ENCODE results near the gene MRTFA.

The MRTFA gene

GRCh38 chr22:40403141-40403540 lies 233.4 kb downstream of the MRTFA start:
- H3K9me2 ChIP-seq (replicated peaks; ENCODE audit: insufficient read depth, low read length), result no peaks in the 10 kb centered on the region
- 0 out of 2 replicates have a peak, but pooled peaks cover 5% of the 10 kb centered on the region for H3K36me3 ChIP-seq (ENCODE audit: low read length)
- no peaks in the 10 kb centered on the region for H4K20me1 ChIP-seq (ENCODE audit: low read depth, low read length)
- no peak overlapping the region for H3K4me2 ChIP-seq (ENCODE audit: low read depth, low read length, poor library complexity, severe bottlenecking)
- TF ChIP-seq CTCF (IDR thresholded peaks at IDR 0.05; ENCODE audit: insufficient read depth, low read length, poor library complexity, severe bottlenecking) (no peak), EZH2phosphoT487 (conservative IDR thresholded peaks at IDR 0.05; ENCODE audit: low read length) (no peak)
- no peak overlapping the region for H3K4me3 ChIP-seq (ENCODE audit: insufficient read depth, low read length, poor library complexity, severe bottlenecking)
- peak overlapping the region; percentile 90 for H3K27ac ChIP-seq (ENCODE audit: low read depth, low read length)
- peaks cover 49% of the 10 kb centered on the region for H3F3A ChIP-seq (ENCODE audit: insufficient read depth)
- H3K9me3 ChIP-seq (ENCODE audit: insufficient read depth, low read length), result no peaks in the 10 kb centered on the region
- H2AFZ ChIP-seq (ENCODE audit: low read depth, low read length, severe bottlenecking), result no peak overlapping the region
- H3K79me2 ChIP-seq (ENCODE audit: insufficient read depth, low read length), result no peaks in the 10 kb centered on the region; the same call in 1 of the 2 replicates
- H3K9ac ChIP-seq (ENCODE audit: low read length), result no peak overlapping the region
- H3K27me3 ChIP-seq (ENCODE audit: low read length), result no peaks in the 10 kb centered on the region

DNA sequence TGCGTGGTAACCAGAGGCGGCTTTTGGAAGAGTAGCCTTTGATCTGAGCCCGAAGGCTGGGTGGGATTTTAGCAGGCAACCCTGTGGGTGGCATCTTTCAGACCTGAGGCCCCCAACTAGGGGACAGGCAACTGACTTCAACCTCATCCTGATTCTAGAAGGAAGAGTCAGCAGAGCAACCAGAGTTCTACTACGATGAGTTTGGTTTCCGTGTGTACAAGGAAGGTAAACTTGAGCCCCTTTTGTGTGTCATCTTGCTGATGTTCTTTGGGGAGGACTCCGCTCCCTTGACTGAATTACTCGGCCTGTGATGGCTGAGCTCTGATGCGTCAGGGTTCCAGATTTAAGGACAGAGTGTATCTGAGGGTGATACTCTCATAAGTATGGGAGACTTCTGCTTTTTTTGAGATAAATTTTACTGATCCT lies 234.5 kb downstream of the MRTFA start:
- 0 out of 2 replicates have a peak, but pooled peaks cover 5% of the 10 kb centered on the region for H3K36me3 ChIP-seq (ENCODE audit: low read length)
- H3K9me2 ChIP-seq (replicated peaks; ENCODE audit: insufficient read depth, low read length), result no peaks in the 10 kb centered on the region
- H3K27me3 ChIP-seq (ENCODE audit: low read length), result no peaks in the 10 kb centered on the region
- H3K79me2 ChIP-seq (ENCODE audit: insufficient read depth, low read length), result no peaks in the 10 kb centered on the region; the same call in 1 of the 2 replicates
- TF ChIP-seq CTCF (IDR thresholded peaks at IDR 0.05; ENCODE audit: insufficient read depth, low read length, poor library complexity, severe bottlenecking), result no peak
- TF ChIP-seq EZH2phosphoT487 (conservative IDR thresholded peaks at IDR 0.05; ENCODE audit: low read length), result no peak
- peak overlapping the region; percentile 90 for H3K27ac ChIP-seq (ENCODE audit: low read depth, low read length)
- no peaks in the 10 kb centered on the region for H4K20me1 ChIP-seq (ENCODE audit: low read depth, low read length)
- H3K4me3 ChIP-seq (ENCODE audit: insufficient read depth, low read length, poor library complexity, severe bottlenecking), result no peak overlapping the region
- no peaks in the 10 kb centered on the region for H3K9me3 ChIP-seq (ENCODE audit: insufficient read depth, low read length)
- H3K4me2 ChIP-seq (ENCODE audit: low read depth, low read length, poor library complexity, severe bottlenecking), result no peak overlapping the region
- no peak overlapping the region for H3K9ac ChIP-seq (ENCODE audit: low read length)
- peaks cover 52% of the 10 kb centered on the region for H3F3A ChIP-seq (ENCODE audit: insufficient read depth)
- no peak overlapping the region for H2AFZ ChIP-seq (ENCODE audit: low read depth, low read length, severe bottlenecking)

DNA sequence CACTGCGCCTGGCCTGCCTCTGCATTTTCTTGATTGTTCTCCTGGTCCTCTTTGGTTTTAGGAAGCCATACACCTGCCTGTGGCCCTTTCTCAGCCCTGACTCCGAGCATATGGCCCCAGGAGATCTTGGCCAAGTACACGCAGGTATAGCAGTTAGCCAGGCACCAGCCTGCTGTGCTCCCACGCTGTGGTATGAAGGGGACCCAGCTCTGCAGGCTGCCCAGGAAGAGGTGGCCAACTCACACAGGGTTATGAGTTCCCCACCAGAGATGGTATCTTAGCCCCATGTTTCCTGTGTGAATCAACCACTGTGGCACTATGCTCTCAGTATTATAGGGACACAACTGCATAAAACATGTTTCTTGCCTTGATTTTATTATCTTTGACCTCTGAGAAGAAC lies 235.0 kb downstream of the MRTFA start:
- Histone ChIP-seq H3K36me3 (ENCODE audit: low read length) (0 out of 2 replicates have a peak, but pooled peaks cover 5% of the 10 kb centered on the region), H3F3A (ENCODE audit: insufficient read depth) (peaks cover 57% of the 10 kb centered on the region), H3K27ac (ENCODE audit: low read depth, low read length) (peak overlapping the region; percentile 90), H3K79me2 (ENCODE audit: insufficient read depth, low read length) (no peaks in the 10 kb centered on the region; the same call in 1 of the 2 replicates), H4K20me1 (ENCODE audit: low read depth, low read length) (no peaks in the 10 kb centered on the region), H2AFZ (ENCODE audit: low read depth, low read length, severe bottlenecking) (no peak overlapping the region), H3K27me3 (ENCODE audit: low read length) (no peaks in the 10 kb centered on the region), H3K9ac (ENCODE audit: low read length) (no peak overlapping the region), H3K4me2 (ENCODE audit: low read depth, low read length, poor library complexity, severe bottlenecking) (no peak overlapping the region), H3K4me3 (ENCODE audit: insufficient read depth, low read length, poor library complexity, severe bottlenecking) (no peak overlapping the region), H3K9me2 (replicated peaks; ENCODE audit: insufficient read depth, low read length) (no peaks in the 10 kb centered on the region), H3K9me3 (ENCODE audit: insufficient read depth, low read length) (no peaks in the 10 kb centered on the region)
- TF ChIP-seq CTCF (IDR thresholded peaks at IDR 0.05; ENCODE audit: insufficient read depth, low read length, poor library complexity, severe bottlenecking), result no peak
- TF ChIP-seq EZH2phosphoT487 (conservative IDR thresholded peaks at IDR 0.05; ENCODE audit: low read length), result no peak

Measured in SU-DHL-6 (cell line).